Neural progenitor cell (in vitro differentiated cells): ENCODE results near the gene SCP2. TPM values are rescaled to one million over a fixed set of nuclear protein-coding genes. Genes with fewer than 3 reads are reported as not detected.

Experiments
- DNase-seq: peaks from one replicate; pipeline ENCODE4 v3.0.0-alpha.2; 2016; ENCODE audit warnings: low spot score
- H2AFZ ChIP-seq: fragments of 200-600 bp; sonication (generic); replicated peaks from 2 replicates; pipeline ENCODE4 v1.6.1; 2016; ENCODE audit warnings: antibody characterized with exemption
- H3F3A ChIP-seq: fragments of 200-600 bp; sonication (generic); 2 replicates; pipeline ENCODE4 v1.6.1; 2016; ENCODE audit warnings: antibody characterized with exemption, low read depth
- H3K27ac ChIP-seq: fragments of 200-600 bp; sonication (generic); 2 replicates; pipeline ENCODE4 v1.5.1; 2016; ENCODE audit warnings: mild to moderate bottlenecking
- H3K27me3 ChIP-seq: fragments of 200-600 bp; sonication (generic); 2 replicates; pipeline ENCODE4 v1.6.1; 2016; ENCODE audit warnings: mild to moderate bottlenecking, moderate library complexity
- H3K36me3 ChIP-seq: fragments of 200-600 bp; sonication (generic); 2 replicates; pipeline ENCODE4 v1.5.1; 2016
- H3K4me1 ChIP-seq: fragments of 200-600 bp; sonication (generic); 2 replicates; pipeline ENCODE4 v1.6.1; 2016; ENCODE audit warnings: mixed run types
- H3K4me2 ChIP-seq: fragments of 200-600 bp; sonication (generic); 2 replicates; pipeline ENCODE4 v1.6.1; 2016
- H3K4me3 ChIP-seq: fragments of 200-600 bp; sonication (generic); 2 replicates; pipeline ENCODE4 v1.5.1; 2016
- H3K79me2 ChIP-seq: fragments of 200-600 bp; sonication (generic); 2 replicates; pipeline ENCODE4 v1.6.1; 2016; ENCODE audit warnings: low read depth
- H3K9ac ChIP-seq: fragments of 200-600 bp; sonication (generic); 2 replicates; pipeline ENCODE4 v1.6.1; 2016
- H3K9me3 ChIP-seq: fragments of 200-600 bp; sonication (generic); 2 replicates; pipeline ENCODE4 v1.5.1; 2016; ENCODE audit warnings: low read depth
- H4K20me1 ChIP-seq: fragments of 200-600 bp; sonication (generic); 2 replicates; pipeline ENCODE4 v1.6.1; 2016; ENCODE audit warnings: low read depth
- H3K27ac Mint-ChIP-seq: 3 replicates; pipeline ENCODE4 v1.8.0; 2021; ENCODE audit warnings: mixed read lengths
- H3K27me3 Mint-ChIP-seq: 2 replicates; pipeline ENCODE4 v1.8.0; 2022; ENCODE audit warnings: low read depth, mild to moderate bottlenecking, inconsistent platforms, moderate library complexity, mixed read lengths; ENCODE audit not compliant: insufficient read depth
- H3K36me3 Mint-ChIP-seq: 3 replicates; pipeline ENCODE4 v1.8.0; 2021; ENCODE audit warnings: mixed read lengths
- H3K4me1 Mint-ChIP-seq: 3 replicates; pipeline ENCODE4 v1.8.0; 2021; ENCODE audit warnings: mixed read lengths
- H3K4me3 Mint-ChIP-seq: 3 replicates; pipeline ENCODE4 v1.8.0; 2021; ENCODE audit warnings: mild to moderate bottlenecking, moderate library complexity, mixed read lengths
- H3K9me3 Mint-ChIP-seq: 3 replicates; pipeline ENCODE4 v1.8.0; 2020; ENCODE audit warnings: mixed read lengths
- EZH2 ChIP-seq: fragments of 200-600 bp; sonication (generic); IDR thresholded peaks from 2 replicates; pipeline ENCODE4 v1.6.1; 2017; ENCODE audit warnings: antibody characterized with exemption, mild to moderate bottlenecking, moderate library complexity
- EZH2phosphoT487 ChIP-seq: fragments of 200-600 bp; sonication (generic); IDR thresholded peaks from 2 replicates; pipeline ENCODE4 v1.6.1; 2017; ENCODE audit warnings: antibody characterized with exemption
- microRNA counts: library from miRNA; unstranded; fragments of <30 nt; microRNA quantifications from one replicate; lab custom pipeline; 2016
- microRNA-seq: library from miRNA; unstranded; fragments of <30 nt; microRNA quantifications from one replicate; pipeline ENCODE4, GENCODE V29; 2016
- small RNA-seq: library from RNA; depleted of rRNA; stranded (forward); fragments of <200 nt; gene quantifications from one replicate; pipeline ENCODE3, GENCODE V24; 2015
- total RNA-seq: library from RNA; depleted of rRNA; stranded (reverse); fragments of >200 nt; gene quantifications from 2 replicates; pipeline ENCODE4 v1.2.3, GENCODE V29; 2015; ENCODE audit warnings: low replicate concordance
- TF ChIP-seq, protein P1 (sequence below): fragments of 200-600 bp; sonication (generic); IDR thresholded peaks from 2 replicates; pipeline ENCODE4 v1.5.1; 2017; ENCODE audit warnings: antibody characterized with exemption, mild to moderate bottlenecking

Gene SCP2
- total RNA-seq, 1 donor from 2014 or later: 101 TPM

- H3K4me3 Mint-ChIP-seq: no peak overlapping the region
- no peaks in the 10 kb centered on the region for H3K36me3 Mint-ChIP-seq
- peaks cover 7% of the 10 kb centered on the region for H3F3A ChIP-seq
- no peaks in the 10 kb centered on the region for H4K20me1 ChIP-seq
- TF ChIP-seq, protein P1, sequence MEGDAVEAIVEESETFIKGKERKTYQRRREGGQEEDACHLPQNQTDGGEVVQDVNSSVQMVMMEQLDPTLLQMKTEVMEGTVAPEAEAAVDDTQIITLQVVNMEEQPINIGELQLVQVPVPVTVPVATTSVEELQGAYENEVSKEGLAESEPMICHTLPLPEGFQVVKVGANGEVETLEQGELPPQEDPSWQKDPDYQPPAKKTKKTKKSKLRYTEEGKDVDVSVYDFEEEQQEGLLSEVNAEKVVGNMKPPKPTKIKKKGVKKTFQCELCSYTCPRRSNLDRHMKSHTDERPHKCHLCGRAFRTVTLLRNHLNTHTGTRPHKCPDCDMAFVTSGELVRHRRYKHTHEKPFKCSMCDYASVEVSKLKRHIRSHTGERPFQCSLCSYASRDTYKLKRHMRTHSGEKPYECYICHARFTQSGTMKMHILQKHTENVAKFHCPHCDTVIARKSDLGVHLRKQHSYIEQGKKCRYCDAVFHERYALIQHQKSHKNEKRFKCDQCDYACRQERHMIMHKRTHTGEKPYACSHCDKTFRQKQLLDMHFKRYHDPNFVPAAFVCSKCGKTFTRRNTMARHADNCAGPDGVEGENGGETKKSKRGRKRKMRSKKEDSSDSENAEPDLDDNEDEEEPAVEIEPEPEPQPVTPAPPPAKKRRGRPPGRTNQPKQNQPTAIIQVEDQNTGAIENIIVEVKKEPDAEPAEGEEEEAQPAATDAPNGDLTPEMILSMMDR: no peak
- TF ChIP-seq EZH2 (no peak), EZH2phosphoT487 (no peak)
- H3K9ac ChIP-seq: no peak overlapping the region
- H3K4me1 Mint-ChIP-seq: no peaks in the 10 kb centered on the region
- DNase-seq: no peak
- no peak overlapping the region for H3K4me3 ChIP-seq
- H3K36me3 ChIP-seq: no peaks in the 10 kb centered on the region
- H3K4me1 ChIP-seq: no peaks in the 10 kb centered on the region
- H3K79me2 ChIP-seq: no peaks in the 10 kb centered on the region
- H3K27me3 ChIP-seq: no peaks in the 10 kb centered on the region
- H3K27ac Mint-ChIP-seq: peak overlapping the region; percentile 69
- no peaks in the 10 kb centered on the region for H3K9me3 Mint-ChIP-seq
- H3K27me3 Mint-ChIP-seq: peaks cover 2% of the 10 kb centered on the region
- no peaks in the 10 kb centered on the region for H3K9me3 ChIP-seq
- no peak overlapping the region for H3K27ac ChIP-seq
- no peak overlapping the region for H2AFZ ChIP-seq
- H3K4me2 ChIP-seq: no peak overlapping the region
Measured at GRCh38 chr1:53093778-53094532, 166.9 kb downstream of the SCP2 start.

DNA sequence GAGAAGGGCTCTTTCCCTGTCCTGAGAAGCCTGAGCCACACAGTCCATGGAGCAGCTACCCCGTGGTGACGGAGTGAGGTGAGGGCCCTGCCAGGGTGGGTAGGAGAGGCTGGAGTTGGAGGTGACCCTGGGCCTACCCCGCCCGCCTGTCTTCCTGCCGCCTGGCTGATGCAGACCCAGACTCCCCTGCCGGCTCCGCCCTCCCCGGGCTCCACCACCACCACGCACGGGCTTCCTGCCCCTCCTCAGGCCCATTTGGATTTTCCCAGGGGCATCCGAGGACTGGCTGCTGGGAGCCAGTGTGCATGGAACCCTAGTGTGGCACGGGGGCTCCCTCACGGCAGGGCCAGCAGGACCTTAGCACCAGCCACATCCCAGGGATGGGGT, 167.4 kb downstream of the SCP2 start:
- H3K4me1 ChIP-seq: no peaks in the 10 kb centered on the region
- no peaks in the 10 kb centered on the region for H4K20me1 ChIP-seq
- no peak overlapping the region for H3K4me3 Mint-ChIP-seq
- no peaks in the 10 kb centered on the region for H3K9me3 Mint-ChIP-seq
- H3K79me2 ChIP-seq: no peaks in the 10 kb centered on the region
- H3K4me2 ChIP-seq: no peak overlapping the region
- no peak overlapping the region for H3K27ac ChIP-seq
- no peak overlapping the region for H3K4me3 ChIP-seq
- H2AFZ ChIP-seq: no peak overlapping the region
- H3K27me3 Mint-ChIP-seq: peaks cover 2% of the 10 kb centered on the region
- H3K27ac Mint-ChIP-seq: no peak overlapping the region
- no peaks in the 10 kb centered on the region for H3K36me3 ChIP-seq
- DNase-seq: no peak
- TF ChIP-seq EZH2phosphoT487 (no peak), EZH2 (no peak)
- TF ChIP-seq, protein P1: no peak
- H3K27me3 ChIP-seq: no peaks in the 10 kb centered on the region
- H3K9me3 ChIP-seq: no peaks in the 10 kb centered on the region
- H3F3A ChIP-seq: peaks cover 7% of the 10 kb centered on the region
- no peaks in the 10 kb centered on the region for H3K36me3 Mint-ChIP-seq
- H3K9ac ChIP-seq: no peak overlapping the region
- H3K4me1 Mint-ChIP-seq: no peaks in the 10 kb centered on the region

MicroRNAs encoded within 50 kb of the gene (microRNA counts, 767-probe panel; counts per million panel counts)
- microRNA hsa-miR-1273f (lab: Ali Mortazavi, UCI) (460 counts per million, percentile 90 among the panel's probes with 10 or more counts), microRNA hsa-miR-1273g-5p (lab: Ali Mortazavi, UCI) (460 counts per million, percentile 90 among the panel's probes with 10 or more counts)

Small RNA genes lying within 50 kb of the gene (microRNA-seq; reads per million reads assigned to microRNA genes)
- gene MIR1273F: not detected
- not detected for gene MIR1273G
- gene MIR5095: not detected

Small RNA genes lying within 50 kb of the gene (small RNA-seq; reads per million reads assigned to genes)
- gene AC099677.1: not detected
- gene AC099677.2: not detected
- not detected for gene HIGD1AP11
- gene MIR1273F: not detected
- not detected for gene MIR1273G
- gene MIR5095: not detected

Other genes with a start within 250 kb of the SCP2 start
- gene COA7, start 228.9 kb upstream of the SCP2 start, total RNA-seq: 10.9 and 13.0 TPM in 2 replicates
- 36.3 and 39.5 TPM in 2 replicates for gene ZYG11B, start 200.8 kb upstream of the SCP2 start, total RNA-seq
- gene ZYG11A, start 84.5 kb upstream of the SCP2 start, total RNA-seq: 0.52 and 0.65 TPM in 2 replicates
- gene ECHDC2, start 5.5 kb upstream of the SCP2 start, total RNA-seq: 7.6 and 10.7 TPM in 2 replicates
- 0.09 TPM in 1 of 2 replicates, not detected in the other for gene PODN, start 134.9 kb downstream of the SCP2 start, total RNA-seq
- not detected in 2 replicates for gene SLC1A7, start 215.4 kb downstream of the SCP2 start, total RNA-seq